ENCODE measurements around the gene UBE2J2. TPM values are rescaled to one million over a fixed set of nuclear protein-coding genes. Genes with fewer than 3 reads are reported as not detected.

UBE2J2 gene
- total and polyA plus RNA-seq, 2 donors (not counting 3 experiments of a cell fraction or from before 2014, with no cell fraction given) = 60.7 to 80.7 TPM

- FAIRE-seq (no peak), DNase-seq (ENCODE audit: low read depth, low spot score) (no peak)
- intact Hi-C loops (cut with micrococcal nuclease) = no loop called here
- no peaks in the 10 kb centered on the region for H4K20me1 ChIP-seq (replicated peaks; ENCODE audit: control insufficient read depth, extremely low read depth, insufficient read depth, low read length)
- H3K9me3 ChIP-seq (replicated peaks; ENCODE audit: control insufficient read depth, insufficient read depth, low read length) = no peaks in the 10 kb centered on the region
- CTCF ChIA-PET = no interaction called here
- no peaks in the 10 kb centered on the region for H3K27me3 ChIP-seq (ENCODE audit: control insufficient read depth in 2 of 2, insufficient read depth in 2 of 2, low read length in 2 of 2)
- H3K4me1 ChIP-seq (ENCODE audit: control insufficient read depth, extremely low read depth, insufficient read depth, low read length) = no peaks in the 10 kb centered on the region
- TF ChIP-seq CTCF (IDR thresholded peaks at IDR 0.05; ENCODE audit: extremely low read depth in 1 of 2, insufficient read depth in 1 of 2, low read depth in 1 of 2, low read length in 2 of 2) (no peak), MYC (IDR thresholded peaks at IDR 0.05; ENCODE audit: low read depth, low read length) (no peak), MAX (IDR thresholded peaks at IDR 0.05; ENCODE audit: insufficient read depth, insufficient read length) (no peak), FOS (IDR thresholded peaks at IDR 0.05; ENCODE audit: borderline replicate concordance, insufficient read depth, low read length) (no peak), POLR2A (IDR thresholded peaks at IDR 0.05; ENCODE audit: low read depth, low read length) (no peak), POLR2AphosphoS5 (IDR thresholded peaks at IDR 0.05; ENCODE audit: insufficient read depth, low read depth, low read length) (no peak), EZH2 (IDR thresholded peaks at IDR 0.05; ENCODE audit: borderline replicate concordance, low read depth, low read length, severe bottlenecking) (no peak), JUN (IDR thresholded peaks at IDR 0.05; ENCODE audit: borderline replicate concordance, insufficient read depth, insufficient read length, low read depth) (no peak), GATA2 (IDR thresholded peaks at IDR 0.05; ENCODE audit: insufficient read depth, insufficient read length, low read depth, low read length) (no peak)
- H2AFZ ChIP-seq (ENCODE audit: low read depth, low read length) = no peak overlapping the region
- no TSS peak for BruUV-seq (replicated peaks)
- H3K9me1 ChIP-seq (replicated peaks; ENCODE audit: control insufficient read depth, extremely low read depth, insufficient read depth, low read length) = no peaks in the 10 kb centered on the region
- no peak overlapping the region for H3K4me3 ChIP-seq (replicated peaks in 1 of 3; ENCODE audit: insufficient read depth in 1 of 3, low read depth in 1 of 3, low read length in 3 of 3)
- dilution Hi-C loops (cut with MboI; ENCODE audit: extremely low pct_ligation_motif_present, low sequenced_read_pairs) = no loop called here
- no peak overlapping the region for H3K27ac ChIP-seq (ENCODE audit: insufficient read depth, low read depth, low read length)
- POLR2A ChIA-PET = no interaction called here
- no peak overlapping the region for H3K9ac ChIP-seq (replicated peaks; ENCODE audit: extremely low read depth, insufficient read depth, low read length)
- H3K79me2 ChIP-seq (ENCODE audit: control insufficient read depth, insufficient read depth, low read length) = no peaks in the 10 kb centered on the region
- no peak overlapping the region for H3K4me2 ChIP-seq (ENCODE audit: insufficient read depth, low read length)
- peaks cover 0 to 24% of the 10 kb centered on the region in 2 experiments for H3K36me3 ChIP-seq (ENCODE audit: control insufficient read depth in 2 of 2, extremely low read depth in 1 of 2, insufficient read depth in 2 of 2, low read length in 2 of 2)
Measured at GRCh38 chr1:1254667-1254998, 19.0 kb downstream of the UBE2J2 start.
